H1 (cell line): ENCODE measurements around the gene LCN2. TPM values are rescaled to one million over a fixed set of nuclear protein-coding genes. Genes with fewer than 3 reads are reported as not detected.

Experiments
- CTCF ChIA-PET: fragments of 300-600 bp; sonication (Branson Sonifier 250); formaldehyde crosslinking; loops from one replicate; lab custom pipeline; 2021; ENCODE audit not compliant: partially characterized antibody; lab: Charles Lee
- POLR2A ChIA-PET: fragments of 300-600 bp; sonication (Branson Sonifier 250); formaldehyde crosslinking; loops from one replicate; lab custom pipeline; 2021; ENCODE audit warnings: inconsistent platforms; ENCODE audit not compliant: partially characterized antibody; lab: Charles Lee
- DNase-seq, 2 experiments: peaks; one replicate each; pipeline versions ENCODE4 v3.0.0 to v3.0.0-alpha.2; 2010 to 2022; ENCODE audit warnings: low spot score in 2 of 2, low read depth in 1 of 2, mixed read lengths in 1 of 2
- FAIRE-seq: peaks from 2 replicates; lab custom pipeline; 2011; peaks lifted over from hg19 to GRCh38; lab: Jason Lieb, UNC
- H2AFZ ChIP-seq: 2 replicates; pipeline ENCODE4 v1.8.1; 2012; ENCODE audit warnings: low read length, inconsistent platforms
- H2AK5ac ChIP-seq: 2 replicates; pipeline ENCODE4 v1.6.1; 2013; ENCODE audit warnings: low read depth, low read length
- H2BK120ac ChIP-seq: replicated peaks from 2 replicates; pipeline ENCODE3; 2013; ENCODE audit warnings: low read depth, low read length, inconsistent platforms
- H2BK12ac ChIP-seq: 2 replicates; pipeline ENCODE4 v1.6.1; 2013; ENCODE audit warnings: low read depth, low read length
- H2BK15ac ChIP-seq: 2 replicates; pipeline ENCODE4 v1.6.1; 2013; ENCODE audit warnings: low read length
- H2BK20ac ChIP-seq: 2 replicates; pipeline ENCODE4 v1.6.1; 2013; ENCODE audit warnings: low read length
- H2BK5ac ChIP-seq: 2 replicates; pipeline ENCODE4 v1.6.1; 2013; ENCODE audit warnings: low read depth, low read length
- H3K14ac ChIP-seq: 2 replicates; pipeline ENCODE4 v1.6.1; 2013; ENCODE audit warnings: inconsistent platforms; ENCODE audit not compliant: insufficient read length
- H3K18ac ChIP-seq: 2 replicates; pipeline ENCODE4 v1.6.1; 2013; ENCODE audit warnings: low read length; ENCODE audit errors: extremely low read depth
- H3K23ac ChIP-seq: 2 replicates; pipeline ENCODE4 v1.6.1; 2013; ENCODE audit warnings: inconsistent platforms; ENCODE audit not compliant: insufficient read length
- H3K23me2 ChIP-seq: 2 replicates; pipeline ENCODE4 v1.6.1; 2013; ENCODE audit warnings: low read depth, low read length
- H3K27ac ChIP-seq: 2 replicates; pipeline ENCODE4 v1.6.1; 2011; ENCODE audit warnings: low read depth, low read length, inconsistent platforms
- H3K27me3 ChIP-seq, 4 experiments: replicated peaks in 1 of 4; 1 replicate in 1 of 4; 2 replicates in 3 of 4; pipeline versions ENCODE4 v1.6.1 to v1.8.1; 2011 to 2013; ENCODE audit warnings: low read length in 3 of 4, mild to moderate bottlenecking in 3 of 4, inconsistent platforms in 2 of 4, mixed read lengths in 2 of 4, moderate library complexity in 1 of 4; ENCODE audit not compliant: control insufficient read depth in 3 of 4, insufficient read depth in 3 of 4; ENCODE audit errors: extremely low read depth in 1 of 4
- H3K36me3 ChIP-seq, 4 experiments: 2 replicates each; pipeline versions ENCODE4 v1.6.1 to v1.8.1; 2011 to 2013; ENCODE audit warnings: mild to moderate bottlenecking in 4 of 4, low read length in 3 of 4, moderate library complexity in 2 of 4, control low read depth in 1 of 4, inconsistent platforms in 1 of 4; ENCODE audit not compliant: insufficient read depth in 4 of 4, control insufficient read depth in 2 of 4
- H3K4ac ChIP-seq: replicated peaks from 2 replicates; pipeline ENCODE3; 2013; ENCODE audit warnings: low read length, low read depth, mixed read lengths, inconsistent platforms; ENCODE audit not compliant: insufficient read length
- H3K4me1 ChIP-seq, 4 experiments: replicated peaks in 1 of 4; 1 replicate in 1 of 4; 2 replicates in 3 of 4; pipeline versions ENCODE4 v1.6.1 to v1.8.1; 2011 to 2013; ENCODE audit warnings: low read length in 3 of 4, inconsistent platforms in 2 of 4, mixed read lengths in 1 of 4; ENCODE audit not compliant: insufficient read depth in 4 of 4, control insufficient read depth in 3 of 4
- H3K4me2 ChIP-seq, 2 experiments: 2 replicates each; pipeline versions ENCODE4 v1.6.1 to v1.8.1; 2011 to 2013; ENCODE audit warnings: low read depth in 2 of 2, low read length in 2 of 2, control low read depth in 1 of 2, inconsistent platforms in 1 of 2, mild to moderate bottlenecking in 1 of 2; ENCODE audit not compliant: insufficient read depth in 1 of 2
- H3K4me3 ChIP-seq, 4 experiments: fragments of 200-600, 300-600 bp in 1 of 4; sonication (generic), shearing (Covaris generic), sonication (Bioruptor Twin) in 1 of 4; 2 replicates each; pipeline versions ENCODE4 v1.5.1 to v1.8.1; 2011 to 2016; ENCODE audit warnings: low read length in 4 of 4, low read depth in 3 of 4, control low read depth in 2 of 4, inconsistent platforms in 2 of 4, mild to moderate bottlenecking in 2 of 4, mixed read lengths in 1 of 4, moderate library complexity in 1 of 4; ENCODE audit not compliant: insufficient read depth in 2 of 4; ENCODE audit errors: extremely low read depth in 1 of 4
- H3K56ac ChIP-seq: replicated peaks from 2 replicates; pipeline ENCODE3; 2013; ENCODE audit warnings: low read depth, mild to moderate bottlenecking, mixed read lengths, low read length, inconsistent platforms; ENCODE audit not compliant: insufficient read length
- H3K79me1 ChIP-seq: 2 replicates; pipeline ENCODE4 v1.6.1; 2013; ENCODE audit warnings: low read depth, low read length, control low read depth
- H3K79me2 ChIP-seq, 2 experiments: 2 replicates each; pipeline versions ENCODE4 v1.6.1 to v1.8.1; 2012 to 2013; ENCODE audit warnings: low read length in 2 of 2, mild to moderate bottlenecking in 2 of 2, inconsistent platforms in 1 of 2; ENCODE audit not compliant: insufficient read depth in 2 of 2, control insufficient read depth in 1 of 2
- H3K9ac ChIP-seq, 4 experiments: replicated peaks in 1 of 4; 1 replicate in 1 of 4; 2 replicates in 3 of 4; pipeline versions ENCODE4 v1.6.1 to v1.8.1; 2011 to 2013; ENCODE audit warnings: low read depth in 3 of 4, low read length in 3 of 4, control low read depth in 2 of 4, mild to moderate bottlenecking in 2 of 4, moderate library complexity in 2 of 4, inconsistent platforms in 1 of 4; ENCODE audit errors: extremely low read depth in 1 of 4
- H3K9me3 ChIP-seq, 2 experiments: 2 replicates each; pipeline versions ENCODE4 v1.6.1 to v1.8.1; 2012 to 2013; ENCODE audit warnings: mild to moderate bottlenecking in 2 of 2, moderate library complexity in 2 of 2, control low read depth in 1 of 2, inconsistent platforms in 1 of 2, low read depth in 1 of 2, low read length in 1 of 2, mixed read lengths in 1 of 2; ENCODE audit not compliant: insufficient read depth in 2 of 2
- H4K20me1 ChIP-seq, 2 experiments: replicated peaks in 1 of 2; 2 replicates each; pipeline versions ENCODE3 to v1.8.1; 2011 to 2013; ENCODE audit warnings: inconsistent platforms in 2 of 2, low read length in 2 of 2, mild to moderate bottlenecking in 1 of 2; ENCODE audit not compliant: insufficient read depth in 2 of 2, control insufficient read depth in 1 of 2
- H4K5ac ChIP-seq: 2 replicates; pipeline ENCODE4 v1.6.1; 2013; ENCODE audit warnings: low read length, low read depth, mixed read lengths, inconsistent platforms; ENCODE audit not compliant: insufficient read length
- H4K8ac ChIP-seq: 2 replicates; pipeline ENCODE4 v1.8.0; 2013; ENCODE audit warnings: mild to moderate bottlenecking, moderate library complexity, low read length, inconsistent platforms; ENCODE audit not compliant: insufficient read depth; ENCODE audit errors: extremely low read depth
- H4K91ac ChIP-seq: replicated peaks from 2 replicates; pipeline ENCODE3; 2013; ENCODE audit warnings: low read length, mixed read lengths, inconsistent platforms; ENCODE audit not compliant: insufficient read length
- ATF2 ChIP-seq: IDR thresholded peaks from 2 replicates; pipeline ENCODE4 v1.6.1; 2012; ENCODE audit warnings: low read length, inconsistent platforms
- ATF3 ChIP-seq: IDR thresholded peaks from 2 replicates; pipeline ENCODE4 v1.6.1; 2011; ENCODE audit warnings: low read depth, mild to moderate bottlenecking, low read length; ENCODE audit not compliant: insufficient read depth
- BRCA1 ChIP-seq: IDR thresholded peaks from 2 replicates; pipeline ENCODE4 v1.6.1; 2012; ENCODE audit warnings: low read depth, low read length, improper control_type of control experiment
- EGR1 ChIP-seq: IDR thresholded peaks from 2 replicates; pipeline ENCODE4 v1.6.1; 2011; ENCODE audit warnings: low read depth, low read length, borderline replicate concordance
- JUN ChIP-seq: IDR thresholded peaks from 2 replicates; pipeline ENCODE4 v1.6.1; 2011; ENCODE audit warnings: low read depth, mild to moderate bottlenecking, improper control_type of control experiment, low read length
- JUND ChIP-seq: IDR thresholded peaks from 2 replicates; pipeline ENCODE4 v1.6.1; 2011; ENCODE audit warnings: mild to moderate bottlenecking, improper control_type of control experiment, low read length
- KDM1A ChIP-seq: fragments of 200-600, 300-600 bp; sonication (generic); IDR thresholded peaks from 2 replicates; pipeline ENCODE4 v1.7.1; 2016; ENCODE audit warnings: mild to moderate bottlenecking, low read length, borderline replicate concordance
- POLR2AphosphoS5 ChIP-seq: IDR thresholded peaks from 2 replicates; pipeline ENCODE4 v1.6.1; 2011; ENCODE audit warnings: low read depth, low read length
- RXRA ChIP-seq: IDR thresholded peaks from 2 replicates; pipeline ENCODE4 v1.6.1; 2011; ENCODE audit warnings: low read depth, mild to moderate bottlenecking, low read length, moderate library complexity; ENCODE audit not compliant: insufficient read depth
- SRF ChIP-seq: IDR thresholded peaks from 2 replicates; pipeline ENCODE4 v1.6.1; 2011; ENCODE audit warnings: mild to moderate bottlenecking, low read depth, low read length, moderate library complexity
- YY1 ChIP-seq: IDR thresholded peaks from 2 replicates; pipeline ENCODE4 v1.6.1; 2011; ENCODE audit warnings: low read depth, mild to moderate bottlenecking, low read length
- WGBS, 2 experiments: shearing (Covaris generic) in 1 of 2; methylation state at CpG; one replicate each; pipeline versions ENCODE4 v1.1.6 to v1.1.7; 2013 to 2015; ENCODE audit warnings: low lambda C conversion rate in 2 of 2, mixed read lengths in 2 of 2, inconsistent platforms in 1 of 2, low coverage in 1 of 2, missing lambda C conversion rate in 1 of 2; ENCODE audit not compliant: insufficient replicate concordance in 2 of 2, insufficient coverage in 1 of 2, insufficient read length in 1 of 2; ENCODE audit errors: extremely low coverage in 1 of 2, missing lambda C conversion rate in 1 of 2; 5-methylcytosine and 5-hydroxymethylcytosine counted together
- polyA plus RNA-seq, 7 experiments: library from polyadenylated mRNA; depleted of rRNA in 3 of 7; stranded (reverse) in 5 of 7; unstranded in 2 of 7; fragments of >200 nt in 5 of 7; fragments of 200-250 nt in 2 of 7; gene quantifications; 1 replicate in 5 of 7; 2 replicates in 1 of 7; 4 replicates in 1 of 7; pipeline versions ENCODE4 v1.2.1 to v1.2.3, GENCODE V29; 2011 to 2013; ENCODE audit warnings: missing spikeins in 2 of 7, mixed read lengths in 2 of 7
- total RNA-seq: library from RNA; stranded (reverse); fragmentation: NEBNext Ultra II Directional; extraction: Animal tissue kit (Norgen Biotek cat#: 25700); gene quantifications from 2 replicates; pipeline ENCODE4 v1.2.1, GENCODE V29; 2021
- TF ChIP-seq, protein P1 (sequence below): IDR thresholded peaks from 2 replicates; pipeline ENCODE4 v1.6.1; 2012; ENCODE audit warnings: inconsistent platforms

The LCN2 gene
- total and polyA plus RNA-seq, 2 of the 8 experiments (the other 6 are each of a cell fraction or from before 2014, with no cell fraction given), result 1.1 to 1.6 TPM

GRCh38 chr9:128190013-128190412 lies 40.8 kb downstream of the LCN2 start:
- no peak for DNase-seq
- WGBS, 2 experiments, result 96% methylated on average over 2 of the region's 2 CpGs; no CpG with 5 or more reads in 1 of the 2 experiments
- peak overlapping the region in 1 of 2 experiments; percentile 86; a peak in 1 of 4 replicates for H3K4me2 ChIP-seq
- TF ChIP-seq KDM1A (no peak), EGR1 (no peak), JUND (no peak), ATF2 (no peak), POLR2AphosphoS5 (no peak), JUN (no peak), ATF3 (no peak), BRCA1 (no peak), RXRA (no peak), YY1 (no peak), SRF (no peak)
- TF ChIP-seq, protein P1, sequence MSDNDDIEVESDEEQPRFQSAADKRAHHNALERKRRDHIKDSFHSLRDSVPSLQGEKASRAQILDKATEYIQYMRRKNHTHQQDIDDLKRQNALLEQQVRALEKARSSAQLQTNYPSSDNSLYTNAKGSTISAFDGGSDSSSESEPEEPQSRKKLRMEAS, result no peak

More at GRCh38 chr9:128190013-128190412, 40.8 kb downstream of the LCN2 start:
- H2AFZ ChIP-seq, result no peak overlapping the region
- H3K56ac ChIP-seq, result no peak overlapping the region
- no peak overlapping the region for H4K5ac ChIP-seq
- ChIA-PET CTCF (interaction anchor here (0.7 to 2.8 kb wide), 11 partner anchors 9 to 151 kb away, joined by 3 to 16 read pairs (median 4); no protein-coding TSS in a partner anchor), POLR2A (interaction anchor here (0.8 to 3.3 kb wide), 8 partner anchors 9 to 40 kb away, joined by 3 to 13 read pairs (median 5); no protein-coding TSS in a partner anchor)
- H3K23me2 ChIP-seq, result peaks cover 10% of the 10 kb centered on the region; the same call in 1 of the 2 replicates
- FAIRE-seq, result no peak
- no peak overlapping the region for H3K23ac ChIP-seq
- no peak overlapping the region for H2BK5ac ChIP-seq
- no peak overlapping the region for H2BK12ac ChIP-seq
- no peak overlapping the region for H3K27ac ChIP-seq
- no peak overlapping the region for H3K14ac ChIP-seq
- no peak overlapping the region for H4K8ac ChIP-seq
- H3K27me3 ChIP-seq, result no peaks in the 10 kb centered on the region
- H4K91ac ChIP-seq, result no peak overlapping the region
- H2AK5ac ChIP-seq, result no peak overlapping the region
- no peak overlapping the region for H2BK20ac ChIP-seq
- H3K4ac ChIP-seq, result no peak overlapping the region
- H3K79me2 ChIP-seq, result no peaks in the 10 kb centered on the region
- no peak overlapping the region for H3K4me3 ChIP-seq
- no peak overlapping the region for H2BK120ac ChIP-seq
- H2BK15ac ChIP-seq, result no peak overlapping the region
- no peak overlapping the region for H3K9ac ChIP-seq
- peaks cover 0 to 6% of the 10 kb centered on the region in 2 experiments for H4K20me1 ChIP-seq
- peaks cover 0 to 15% (median 6%) of the 10 kb centered on the region in 4 experiments; a peak in 5 of 8 replicates for H3K36me3 ChIP-seq
- no peaks in the 10 kb centered on the region for H3K9me3 ChIP-seq
- peaks cover 0 to 11% (median 4%) of the 10 kb centered on the region in 4 experiments; a peak in 4 of 7 replicates for H3K4me1 ChIP-seq
- no peak overlapping the region for H3K18ac ChIP-seq
- H3K79me1 ChIP-seq, result no peaks in the 10 kb centered on the region; the same call in 1 of the 2 replicates
